ENCODE data around the gene GLIPR2.

The GLIPR2 gene

DNA sequence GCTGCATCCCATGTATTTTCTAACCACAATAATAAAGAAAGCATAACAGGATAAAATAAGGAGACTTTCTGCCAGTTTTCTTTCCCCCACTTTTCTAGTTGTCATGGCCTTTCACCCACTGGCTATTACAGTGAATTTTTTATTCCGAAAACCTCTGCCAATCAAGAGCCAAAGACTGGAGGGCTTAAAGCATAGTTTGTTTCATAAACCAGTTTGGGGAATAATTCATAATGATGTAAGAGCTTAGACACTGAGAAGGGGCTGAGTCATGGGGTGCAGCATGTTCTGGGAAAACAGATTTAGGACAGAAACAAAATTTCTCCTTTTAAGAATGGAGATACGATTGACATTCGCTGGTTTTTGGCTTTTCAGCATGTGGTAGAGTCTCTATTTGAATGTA is 4.4 kb upstream of the GLIPR2 start:
- DNase-seq (ENCODE audit: insufficient read length, low spot score): no peak
- no peak for FAIRE-seq
- TF ChIP-seq POLR2A (IDR thresholded peaks at IDR 0.05; ENCODE audit: low read depth, low read length): no peak

GRCh38 chr9:36134761-36135505 is 1.6 kb upstream of the GLIPR2 start:
- no peak for TF ChIP-seq POLR2A (IDR thresholded peaks at IDR 0.05; ENCODE audit: low read depth, low read length)
- FAIRE-seq (no peak), DNase-seq (ENCODE audit: insufficient read length, low spot score) (no peak)

GRCh38 chr9:36135741-36136271 is 727 bp upstream of the GLIPR2 start:
- FAIRE-seq: no peak
- DNase-seq (ENCODE audit: insufficient read length, low spot score): no peak
- TF ChIP-seq POLR2A (IDR thresholded peaks at IDR 0.05; ENCODE audit: low read depth, low read length): no peak

DNA sequence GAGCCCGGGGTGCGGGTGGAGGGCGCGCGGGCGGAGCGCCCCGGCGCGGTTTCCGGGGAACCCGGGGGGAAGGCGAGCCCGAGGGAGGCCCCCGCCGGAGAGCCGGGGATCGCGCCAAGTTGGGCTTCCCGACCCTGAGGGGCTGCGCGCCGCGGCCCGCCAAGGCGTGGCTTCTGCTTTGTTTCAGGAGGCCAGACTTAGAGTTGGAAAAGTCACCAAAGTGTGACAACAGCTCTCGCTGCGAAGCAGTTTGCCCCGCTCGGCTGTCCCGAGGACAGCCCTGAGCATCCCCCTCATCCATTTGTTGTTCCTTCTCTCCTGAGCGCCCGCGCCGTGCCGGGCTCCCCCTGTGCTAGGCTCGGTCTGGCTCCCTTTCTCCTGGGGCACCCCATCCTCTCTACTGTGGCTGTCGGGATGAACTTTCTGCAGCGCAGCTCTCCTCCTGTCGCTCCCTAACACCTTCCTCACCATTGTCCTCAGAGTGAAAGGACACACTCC is 410 bp downstream of the GLIPR2 start:
- FAIRE-seq (no peak), DNase-seq (ENCODE audit: insufficient read length, low spot score) (no peak)
- no peak for TF ChIP-seq POLR2A (IDR thresholded peaks at IDR 0.05; ENCODE audit: low read depth, low read length)

- TF ChIP-seq POLR2A (IDR thresholded peaks at IDR 0.05; ENCODE audit: low read depth, low read length): no peak
- DNase-seq (ENCODE audit: insufficient read length, low spot score): no peak
- no peak for FAIRE-seq
These were observed 965 bp downstream of the GLIPR2 start for GRCh38 chr9:36137392-36138004.

DNA sequence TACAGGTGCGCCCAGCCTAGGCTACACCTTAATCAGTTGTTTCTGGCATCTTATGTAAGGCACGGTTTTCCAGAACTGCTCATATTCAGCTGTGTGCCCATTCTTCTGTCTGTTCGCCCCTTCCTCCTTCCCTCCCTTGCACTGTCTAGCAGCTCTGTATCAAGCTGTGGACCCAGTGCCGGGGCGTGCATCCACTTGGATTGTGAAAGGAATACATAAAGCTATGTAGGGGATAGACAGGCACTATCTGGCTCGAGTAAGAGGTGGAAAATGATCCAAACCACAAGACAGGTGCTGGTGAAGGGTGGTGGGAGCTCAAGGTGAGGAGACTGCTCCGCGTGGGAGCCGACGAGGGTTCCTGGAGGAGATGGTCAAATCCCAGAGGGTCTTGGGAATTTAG is 2.0 kb downstream of the GLIPR2 start:
- FAIRE-seq (no peak), DNase-seq (ENCODE audit: insufficient read length, low spot score) (no peak)
- TF ChIP-seq POLR2A (IDR thresholded peaks at IDR 0.05; ENCODE audit: low read depth, low read length): no peak

GRCh38 chr9:36138901-36139300 is 2.4 kb downstream of the GLIPR2 start:
- no peak for TF ChIP-seq POLR2A (IDR thresholded peaks at IDR 0.05; ENCODE audit: low read depth, low read length)
- FAIRE-seq: no peak
- DNase-seq (ENCODE audit: insufficient read length, low spot score): no peak

- DNase-seq (ENCODE audit: insufficient read length, low spot score) (no peak), FAIRE-seq (no peak)
- no peak for TF ChIP-seq POLR2A (IDR thresholded peaks at IDR 0.05; ENCODE audit: low read depth, low read length)
These were observed 3.9 kb downstream of the GLIPR2 start for GRCh38 chr9:36140086-36141084.

GRCh38 chr9:36141288-36141687 is 4.8 kb downstream of the GLIPR2 start:
- no peak for FAIRE-seq
- no peak for TF ChIP-seq POLR2A (IDR thresholded peaks at IDR 0.05; ENCODE audit: low read depth, low read length)
- no peak for DNase-seq (ENCODE audit: insufficient read length, low spot score)

- FAIRE-seq (no peak), DNase-seq (ENCODE audit: insufficient read length, low spot score) (no peak)
- no peak for TF ChIP-seq POLR2A (IDR thresholded peaks at IDR 0.05; ENCODE audit: low read depth, low read length)
These were observed 5.2 kb downstream of the GLIPR2 start for GRCh38 chr9:36141761-36142160.

DNA sequence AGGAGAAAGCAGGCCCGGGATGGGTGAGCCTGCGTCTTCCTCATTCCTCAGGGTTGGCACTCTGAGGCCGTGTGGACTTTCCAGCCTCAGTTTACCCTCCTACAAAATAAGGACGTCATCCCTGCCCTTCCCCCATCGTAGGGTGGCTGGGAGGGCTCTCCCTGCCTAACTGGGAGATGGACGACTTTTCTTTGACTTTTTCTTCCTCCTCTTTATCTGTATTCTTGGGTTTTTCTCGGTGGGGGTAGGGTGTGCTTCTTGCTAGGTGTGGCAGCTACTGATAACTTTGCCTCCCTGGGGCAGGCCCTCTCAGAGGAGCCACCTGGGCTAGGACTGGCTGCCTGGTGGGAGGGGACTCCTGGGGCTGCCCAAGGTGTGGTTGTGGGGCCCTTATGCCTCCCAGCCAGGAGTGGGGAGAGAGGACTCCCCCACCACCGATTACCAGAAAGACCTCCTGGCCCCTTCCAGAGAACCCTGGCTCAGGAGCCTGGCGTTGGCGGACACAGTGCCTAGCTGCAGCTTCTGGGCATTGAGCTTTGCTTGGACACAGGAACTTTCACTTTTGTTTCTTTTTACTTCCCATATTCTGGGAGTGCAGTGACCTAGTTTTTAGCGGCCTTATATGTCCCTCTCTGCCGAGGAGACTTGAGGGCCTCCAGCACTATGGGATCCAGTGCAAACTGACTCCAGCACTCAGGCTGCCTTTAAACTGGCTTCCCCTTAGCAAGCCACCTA is 6.1 kb downstream of the GLIPR2 start:
- TF ChIP-seq POLR2A (IDR thresholded peaks at IDR 0.05; ENCODE audit: low read depth, low read length): no peak
- no peak for DNase-seq (ENCODE audit: insufficient read length, low spot score)
- FAIRE-seq: no peak

DNA sequence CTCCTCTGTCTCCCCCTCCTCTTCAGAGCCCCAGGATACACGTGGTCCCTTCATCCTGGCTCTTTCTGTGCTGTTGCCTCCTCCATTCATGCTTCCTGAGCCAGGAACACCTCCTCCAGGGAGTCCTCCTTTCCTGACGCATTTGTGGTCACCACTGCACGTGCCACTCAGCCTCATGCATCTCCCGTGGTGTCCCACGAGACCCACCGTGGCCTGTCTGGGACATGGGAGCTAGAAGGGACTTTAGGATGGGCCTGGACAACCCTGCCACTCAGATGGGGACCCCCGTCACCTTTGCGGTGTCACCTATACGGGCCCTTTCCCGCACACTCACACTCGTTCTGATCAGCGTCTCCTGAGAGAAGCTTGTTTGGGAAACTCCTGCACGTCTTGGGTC is 6.7 kb downstream of the GLIPR2 start:
- no peak for TF ChIP-seq POLR2A (IDR thresholded peaks at IDR 0.05; ENCODE audit: low read depth, low read length)
- FAIRE-seq (no peak), DNase-seq (ENCODE audit: insufficient read length, low spot score) (no peak)

Measured in H54 (cell line).